ENCODE results near the gene RRP15. TPM values are rescaled to one million over a fixed set of nuclear protein-coding genes. Genes with fewer than 3 reads are reported as not detected.

Gene RRP15
- total RNA-seq, 1 experiment from 2014 or later = 83.1 TPM

DNA sequence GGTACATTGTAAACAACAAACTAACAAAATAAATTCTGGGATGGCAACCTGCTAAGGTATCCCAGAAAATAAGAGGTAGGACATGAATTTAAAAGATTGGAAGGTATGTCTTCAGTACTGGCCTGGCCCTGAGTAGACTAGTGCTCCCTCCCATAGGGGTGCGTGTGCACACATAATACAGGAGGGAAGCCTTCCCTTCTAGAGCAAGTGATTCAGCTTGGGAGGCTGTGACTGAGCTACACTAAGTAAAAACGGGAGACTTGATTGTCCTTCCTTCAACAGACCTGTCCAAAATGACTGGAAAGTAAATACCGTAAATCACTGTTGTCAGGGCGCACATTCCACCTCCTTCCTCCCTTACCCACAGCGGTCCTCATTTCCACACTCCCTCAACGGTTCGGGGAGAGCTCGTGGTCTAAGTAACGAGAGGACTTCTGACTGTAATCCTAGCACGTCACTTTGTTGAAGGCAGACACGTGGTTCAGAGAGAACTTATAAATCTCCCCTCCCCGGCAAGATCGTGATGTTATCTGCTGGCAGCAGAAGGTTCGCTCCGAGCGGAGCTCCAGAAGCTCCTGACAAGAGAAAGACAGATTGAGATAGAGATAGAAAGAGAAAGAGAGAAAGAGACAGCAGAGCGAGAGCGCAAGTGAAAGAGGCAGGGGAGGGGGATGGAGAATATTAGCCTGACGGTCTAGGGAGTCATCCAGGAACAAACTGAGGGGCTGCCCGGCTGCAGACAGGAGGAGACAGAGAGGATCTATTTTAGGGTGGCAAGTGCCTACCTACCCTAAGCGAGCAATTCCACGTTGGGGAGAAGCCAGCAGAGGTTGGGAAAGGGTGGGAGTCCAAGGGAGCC, 60.0 kb downstream of the RRP15 start, which contains the start of gene TGFB2:
Gene TGFB2, plus strand, starts transcription at position 523 of the 859 bp plus-strand sequence. CDS start 1,366 bp downstream, outside the sequence.
- H3K27me3 Mint-ChIP-seq (ENCODE audit: insufficient read depth, unreplicated experiment) = no peaks in the 10 kb centered on the region
- BruUV-seq (replicated peaks) = TSS peak; percentile 72
- POLR2A ChIA-PET = interaction anchor here (0.6 to 6.3 kb wide), 31 partner anchors 34 to 1045 kb away, joined by 3 to 61 read pairs (median 4); partner anchors contain the start of genes LYPLAL1 and RRP15
- peak; percentile 71 for DNase-seq (ENCODE audit: unreplicated experiment)
- peaks cover 36% of the 10 kb centered on the region for H3K4me1 Mint-ChIP-seq (ENCODE audit: insufficient read depth, unreplicated experiment)
- CTCF ChIA-PET = interaction anchor here (0.7 to 4.5 kb wide), 34 partner anchors 9 to 1816 kb away, joined by 3 to 41 read pairs (median 5); no protein-coding TSS in a partner anchor
- TF ChIP-seq, protein P1, sequence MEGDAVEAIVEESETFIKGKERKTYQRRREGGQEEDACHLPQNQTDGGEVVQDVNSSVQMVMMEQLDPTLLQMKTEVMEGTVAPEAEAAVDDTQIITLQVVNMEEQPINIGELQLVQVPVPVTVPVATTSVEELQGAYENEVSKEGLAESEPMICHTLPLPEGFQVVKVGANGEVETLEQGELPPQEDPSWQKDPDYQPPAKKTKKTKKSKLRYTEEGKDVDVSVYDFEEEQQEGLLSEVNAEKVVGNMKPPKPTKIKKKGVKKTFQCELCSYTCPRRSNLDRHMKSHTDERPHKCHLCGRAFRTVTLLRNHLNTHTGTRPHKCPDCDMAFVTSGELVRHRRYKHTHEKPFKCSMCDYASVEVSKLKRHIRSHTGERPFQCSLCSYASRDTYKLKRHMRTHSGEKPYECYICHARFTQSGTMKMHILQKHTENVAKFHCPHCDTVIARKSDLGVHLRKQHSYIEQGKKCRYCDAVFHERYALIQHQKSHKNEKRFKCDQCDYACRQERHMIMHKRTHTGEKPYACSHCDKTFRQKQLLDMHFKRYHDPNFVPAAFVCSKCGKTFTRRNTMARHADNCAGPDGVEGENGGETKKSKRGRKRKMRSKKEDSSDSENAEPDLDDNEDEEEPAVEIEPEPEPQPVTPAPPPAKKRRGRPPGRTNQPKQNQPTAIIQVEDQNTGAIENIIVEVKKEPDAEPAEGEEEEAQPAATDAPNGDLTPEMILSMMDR (IDR thresholded peaks at IDR 0.05; ENCODE audit: unreplicated experiment) = no peak
- no peak within 1 kb of the TSS for H3K27ac Mint-ChIP-seq (ENCODE audit: low read depth, unreplicated experiment)
- intact Hi-C loops (cut with micrococcal nuclease) = loop anchor here (1.0 to 10.0 kb wide), 5 partner anchors 176 to 980 kb away; partner anchors contain the start of gene LYPLAL1
- no peaks in the 10 kb centered on the region for H3K36me3 Mint-ChIP-seq (ENCODE audit: insufficient read depth, unreplicated experiment)
- H3K9me3 Mint-ChIP-seq (ENCODE audit: unreplicated experiment) = no peaks in the 10 kb centered on the region
- no peak within 1 kb of the TSS for H3K4me3 Mint-ChIP-seq (ENCODE audit: unreplicated experiment)

DNA sequence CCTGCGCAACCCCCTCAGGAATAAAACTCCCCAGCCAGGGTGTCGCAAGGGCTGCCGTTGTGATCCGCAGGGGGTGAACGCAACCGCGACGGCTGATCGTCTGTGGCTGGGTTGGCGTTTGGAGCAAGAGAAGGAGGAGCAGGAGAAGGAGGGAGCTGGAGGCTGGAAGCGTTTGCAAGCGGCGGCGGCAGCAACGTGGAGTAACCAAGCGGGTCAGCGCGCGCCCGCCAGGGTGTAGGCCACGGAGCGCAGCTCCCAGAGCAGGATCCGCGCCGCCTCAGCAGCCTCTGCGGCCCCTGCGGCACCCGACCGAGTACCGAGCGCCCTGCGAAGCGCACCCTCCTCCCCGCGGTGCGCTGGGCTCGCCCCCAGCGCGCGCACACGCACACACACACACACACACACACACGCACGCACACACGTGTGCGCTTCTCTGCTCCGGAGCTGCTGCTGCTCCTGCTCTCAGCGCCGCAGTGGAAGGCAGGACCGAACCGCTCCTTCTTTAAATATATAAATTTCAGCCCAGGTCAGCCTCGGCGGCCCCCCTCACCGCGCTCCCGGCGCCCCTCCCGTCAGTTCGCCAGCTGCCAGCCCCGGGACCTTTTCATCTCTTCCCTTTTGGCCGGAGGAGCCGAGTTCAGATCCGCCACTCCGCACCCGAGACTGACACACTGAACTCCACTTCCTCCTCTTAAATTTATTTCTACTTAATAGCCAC, 60.7 kb downstream of the RRP15 start:
- H3K27ac Mint-ChIP-seq (ENCODE audit: low read depth, unreplicated experiment) = no peak overlapping the region
- POLR2A ChIA-PET = interaction anchor here (0.6 to 6.3 kb wide), 30 partner anchors 33 to 1045 kb away, joined by 3 to 61 read pairs (median 4); partner anchors contain the start of genes LYPLAL1 and RRP15
- CTCF ChIA-PET = interaction anchor here (0.6 to 4.5 kb wide), 36 partner anchors 8 to 1238 kb away, joined by 3 to 41 read pairs (median 4); no protein-coding TSS in a partner anchor

DNA sequence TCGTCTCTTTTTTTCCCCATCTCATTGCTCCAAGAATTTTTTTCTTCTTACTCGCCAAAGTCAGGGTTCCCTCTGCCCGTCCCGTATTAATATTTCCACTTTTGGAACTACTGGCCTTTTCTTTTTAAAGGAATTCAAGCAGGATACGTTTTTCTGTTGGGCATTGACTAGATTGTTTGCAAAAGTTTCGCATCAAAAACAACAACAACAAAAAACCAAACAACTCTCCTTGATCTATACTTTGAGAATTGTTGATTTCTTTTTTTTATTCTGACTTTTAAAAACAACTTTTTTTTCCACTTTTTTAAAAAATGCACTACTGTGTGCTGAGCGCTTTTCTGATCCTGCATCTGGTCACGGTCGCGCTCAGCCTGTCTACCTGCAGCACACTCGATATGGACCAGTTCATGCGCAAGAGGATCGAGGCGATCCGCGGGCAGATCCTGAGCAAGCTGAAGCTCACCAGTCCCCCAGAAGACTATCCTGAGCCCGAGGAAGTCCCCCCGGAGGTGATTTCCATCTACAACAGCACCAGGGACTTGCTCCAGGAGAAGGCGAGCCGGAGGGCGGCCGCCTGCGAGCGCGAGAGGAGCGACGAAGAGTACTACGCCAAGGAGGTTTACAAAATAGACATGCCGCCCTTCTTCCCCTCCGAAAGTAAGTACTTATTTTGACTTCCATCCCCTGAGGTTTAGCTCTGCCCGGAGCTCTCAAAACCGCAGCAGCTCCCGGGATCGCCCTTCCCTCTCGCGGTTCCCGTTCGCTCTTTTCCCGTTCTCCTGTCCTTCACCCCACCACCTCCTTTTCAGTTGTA, 61.5 kb downstream of the RRP15 start:
- Mint-ChIP-seq H3K4me3 (ENCODE audit: unreplicated experiment) (no peak overlapping the region), H3K36me3 (ENCODE audit: insufficient read depth, unreplicated experiment) (no peaks in the 10 kb centered on the region), H3K27me3 (ENCODE audit: insufficient read depth, unreplicated experiment) (no peaks in the 10 kb centered on the region), H3K27ac (ENCODE audit: low read depth, unreplicated experiment) (no peak overlapping the region), H3K4me1 (ENCODE audit: insufficient read depth, unreplicated experiment) (peaks cover 49% of the 10 kb centered on the region), H3K9me3 (ENCODE audit: unreplicated experiment) (no peaks in the 10 kb centered on the region)
- CTCF ChIA-PET = interaction anchor here (0.6 to 4.5 kb wide), 30 partner anchors 7 to 1223 kb away, joined by 3 to 41 read pairs (median 3); no protein-coding TSS in a partner anchor
- BruUV-seq (replicated peaks) = TSS peak; percentile 31
- POLR2A ChIA-PET = interaction anchor here (0.6 to 6.3 kb wide), 16 partner anchors 18 to 860 kb away, joined by 3 to 61 read pairs (median 5); no protein-coding TSS in a partner anchor
- DNase-seq (ENCODE audit: unreplicated experiment) = peak; percentile 46
- TF ChIP-seq, protein P1 (IDR thresholded peaks at IDR 0.05; ENCODE audit: unreplicated experiment) = no peak
- intact Hi-C loops (cut with micrococcal nuclease) = loop anchor here (1.0 to 10.0 kb wide), 7 partner anchors 31 to 978 kb away; partner anchors contain the start of gene LYPLAL1

More for the DNA sequence above, 60.7 kb downstream of the RRP15 start:
- TF ChIP-seq, protein P1 (IDR thresholded peaks at IDR 0.05; ENCODE audit: unreplicated experiment) = no peak
- peak; percentile 81 for DNase-seq (ENCODE audit: unreplicated experiment)
- Mint-ChIP-seq H3K4me3 (ENCODE audit: unreplicated experiment) (no peak overlapping the region), H3K4me1 (ENCODE audit: insufficient read depth, unreplicated experiment) (peaks cover 41% of the 10 kb centered on the region), H3K27me3 (ENCODE audit: insufficient read depth, unreplicated experiment) (no peaks in the 10 kb centered on the region), H3K9me3 (ENCODE audit: unreplicated experiment) (no peaks in the 10 kb centered on the region), H3K36me3 (ENCODE audit: insufficient read depth, unreplicated experiment) (no peaks in the 10 kb centered on the region)
- no TSS peak for BruUV-seq (replicated peaks)
- intact Hi-C loops (cut with micrococcal nuclease) = loop anchor here (1.0 to 10.0 kb wide), 7 partner anchors 153 to 979 kb away; partner anchors contain the start of gene LYPLAL1
